Muscle of back (tissue), 13 donors: ENCODE measurements around the gene ARHGAP36. TPM values are rescaled to one million over a fixed set of nuclear protein-coding genes. Genes with fewer than 3 reads are reported as not detected.
A peak's percentile ranks its signal among the peaks of the same experiment; 100 is the strongest.

ENCODE experiments used
- DNase-seq, 3 donors: peaks; one replicate each; pipeline versions ENCODE4 v3.0.0 to v3.0.0-alpha.2; 2013
- long read RNA-seq, 9 donors: transcript quantifications; one replicate each; lab custom pipeline, GENCODE V29; 2026
- polyA plus RNA-seq, 10 donors: library from polyadenylated mRNA; unstranded; fragments of 120-200 nt; gene quantifications; one replicate each; pipeline ENCODE4 v1.2.1, GENCODE V29; 2013; ENCODE audit not compliant: insufficient read length in 10 of 10

The ARHGAP36 gene, protein sequence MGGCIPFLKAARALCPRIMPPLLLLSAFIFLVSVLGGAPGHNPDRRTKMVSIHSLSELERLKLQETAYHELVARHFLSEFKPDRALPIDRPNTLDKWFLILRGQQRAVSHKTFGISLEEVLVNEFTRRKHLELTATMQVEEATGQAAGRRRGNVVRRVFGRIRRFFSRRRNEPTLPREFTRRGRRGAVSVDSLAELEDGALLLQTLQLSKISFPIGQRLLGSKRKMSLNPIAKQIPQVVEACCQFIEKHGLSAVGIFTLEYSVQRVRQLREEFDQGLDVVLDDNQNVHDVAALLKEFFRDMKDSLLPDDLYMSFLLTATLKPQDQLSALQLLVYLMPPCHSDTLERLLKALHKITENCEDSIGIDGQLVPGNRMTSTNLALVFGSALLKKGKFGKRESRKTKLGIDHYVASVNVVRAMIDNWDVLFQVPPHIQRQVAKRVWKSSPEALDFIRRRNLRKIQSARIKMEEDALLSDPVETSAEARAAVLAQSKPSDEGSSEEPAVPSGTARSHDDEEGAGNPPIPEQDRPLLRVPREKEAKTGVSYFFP
- 100 to 1,000 TPM; 170 to 599 (median 395) TPM for polyA plus RNA-seq
- long read RNA-seq, donor 1, transcript ARHGAP36-203 (12 exons, 2,736 nt) = major isoform, 63 of 158 reads
- long read RNA-seq, donor 1, partial matches to known transcripts = 73 of 158 reads
- long read RNA-seq, donor 1, other reads (novel, unspliced or antisense) = 20 of 158 reads
- long read RNA-seq, donor 2, transcript ARHGAP36-203 (12 exons, 2,736 nt) = major isoform, 68 of 121 reads
- long read RNA-seq, donor 2, partial matches to known transcripts = 35 of 121 reads
- long read RNA-seq, donor 2, other reads (novel, unspliced or antisense) = 18 of 121 reads
- long read RNA-seq, donor 3 = 0 reads
- long read RNA-seq, donor 4, transcript ARHGAP36-203 (12 exons, 2,736 nt) = major isoform, 31 of 95 reads
- long read RNA-seq, donor 4, partial matches to known transcripts = 54 of 95 reads
- long read RNA-seq, donor 4, other reads (novel, unspliced or antisense) = 10 of 95 reads
- long read RNA-seq, donor 5, transcript ARHGAP36-203 (12 exons, 2,736 nt) = major isoform, 60 of 92 reads
- long read RNA-seq, donor 5, partial matches to known transcripts = 9 of 92 reads
- long read RNA-seq, donor 5, other reads (novel, unspliced or antisense) = 19 of 92 reads
- long read RNA-seq, donor 6, transcript ARHGAP36-203 (12 exons, 2,736 nt) = major isoform, 73 of 270 reads
- long read RNA-seq, donor 6, partial matches to known transcripts = 191 of 270 reads
- long read RNA-seq, donor 6, other reads (novel, unspliced or antisense) = 5 of 270 reads
- long read RNA-seq, donor 7, transcript ARHGAP36-203 (12 exons, 2,736 nt) = major isoform, 35 of 154 reads
- long read RNA-seq, donor 7, partial matches to known transcripts = 97 of 154 reads
- long read RNA-seq, donor 7, other reads (novel, unspliced or antisense) = 21 of 154 reads
- long read RNA-seq, donor 8, transcript ARHGAP36-203 (12 exons, 2,736 nt) = major isoform, 13 of 33 reads
- long read RNA-seq, donor 8, partial matches to known transcripts = 20 of 33 reads
- long read RNA-seq, donor 8, other reads (novel, unspliced or antisense) = 0 of 33 reads
- long read RNA-seq, donor 9, transcript ARHGAP36-203 (12 exons, 2,736 nt) = major isoform, 6 of 23 reads
- long read RNA-seq, donor 9, partial matches to known transcripts = 17 of 23 reads
- long read RNA-seq, donor 9, other reads (novel, unspliced or antisense) = 0 of 23 reads

DNA sequence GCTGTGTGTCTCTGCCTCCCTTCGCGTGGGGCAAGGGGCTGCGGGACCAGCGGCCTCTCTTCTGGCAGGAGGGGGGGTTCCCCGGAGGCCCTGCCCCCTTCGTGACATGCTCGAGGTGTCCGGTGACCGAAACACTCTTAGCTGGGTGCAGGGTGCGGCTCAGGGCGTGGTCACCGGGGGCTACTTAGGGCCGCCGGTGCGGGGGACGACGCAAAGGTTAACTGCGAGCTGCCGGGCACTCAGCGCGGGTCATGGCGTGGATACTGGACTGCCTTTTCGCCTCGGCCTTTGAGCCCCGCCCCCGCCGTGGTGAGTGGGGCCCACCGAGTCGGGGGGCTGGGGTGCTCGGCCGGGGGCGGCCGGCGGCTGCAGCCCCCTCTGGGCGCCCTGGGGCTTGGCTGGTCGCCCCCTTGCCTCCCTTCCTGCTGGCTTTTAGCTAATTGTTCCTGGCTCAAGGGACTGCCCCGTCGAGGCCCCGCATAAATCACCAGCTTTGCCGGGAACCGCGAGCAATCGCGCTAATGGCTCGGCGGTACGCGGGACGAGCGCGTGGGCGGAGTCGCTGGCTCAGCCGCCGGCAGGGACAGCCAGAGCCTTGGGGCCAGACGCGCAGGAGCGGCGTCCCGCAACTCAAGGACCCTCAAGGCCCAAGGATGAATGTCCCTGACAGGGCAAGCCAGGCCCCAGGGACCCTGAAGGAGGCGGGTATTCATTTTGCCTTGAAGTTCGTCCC, at the start of gene ARHGAP36:
TSS of gene ARHGAP36 (plus strand) at position 211 of the 733 bp plus-strand sequence. CDS start 23,320 bp downstream, outside the sequence.
- peak; percentile 16 to 31 (median 30) for DNase-seq

DNA sequence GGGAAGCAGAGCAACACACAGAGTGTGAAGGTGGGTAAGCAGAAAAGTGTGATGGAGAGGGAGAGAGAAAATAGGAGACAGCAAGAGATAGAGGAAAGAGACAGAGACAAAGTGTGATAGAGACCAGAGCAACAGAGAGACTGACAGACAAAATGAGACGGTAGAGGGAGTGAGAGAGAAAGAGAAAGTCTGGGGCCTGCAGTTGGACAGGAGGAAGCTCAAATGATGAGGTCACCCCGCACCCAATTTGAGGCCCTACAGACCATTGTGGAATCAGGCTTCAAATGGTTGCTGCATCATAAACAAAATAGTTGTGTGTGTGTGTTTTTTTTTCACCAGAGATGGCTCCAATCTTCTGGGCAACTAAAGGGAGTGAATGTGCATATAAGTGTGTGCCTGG, 48.0 kb upstream of the ARHGAP36 start:
- no peak for DNase-seq

DNA sequence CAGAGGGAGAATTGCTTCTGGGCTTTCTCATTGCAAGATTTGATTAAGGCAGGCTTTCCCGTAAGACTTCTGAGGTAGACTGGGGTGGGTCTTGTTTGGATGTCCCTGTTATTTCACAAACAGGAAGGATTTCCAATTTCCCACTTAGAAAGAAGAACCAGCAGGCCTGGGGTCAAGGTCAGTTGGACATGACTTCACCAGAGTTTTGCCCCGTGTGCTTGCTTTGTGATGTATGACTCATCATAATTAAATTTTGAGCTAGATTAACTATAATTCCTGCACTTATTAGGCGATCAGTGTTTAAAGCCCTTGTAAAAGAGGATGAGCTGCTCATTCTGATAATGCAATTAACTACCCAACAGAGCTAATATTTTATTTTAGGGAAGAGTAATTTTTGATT, 32.8 kb upstream of the ARHGAP36 start:
- no peak for DNase-seq

- DNase-seq = no peak
Measured at GRCh38 chrX:131032354-131033230, 25.6 kb upstream of the ARHGAP36 start.

DNA sequence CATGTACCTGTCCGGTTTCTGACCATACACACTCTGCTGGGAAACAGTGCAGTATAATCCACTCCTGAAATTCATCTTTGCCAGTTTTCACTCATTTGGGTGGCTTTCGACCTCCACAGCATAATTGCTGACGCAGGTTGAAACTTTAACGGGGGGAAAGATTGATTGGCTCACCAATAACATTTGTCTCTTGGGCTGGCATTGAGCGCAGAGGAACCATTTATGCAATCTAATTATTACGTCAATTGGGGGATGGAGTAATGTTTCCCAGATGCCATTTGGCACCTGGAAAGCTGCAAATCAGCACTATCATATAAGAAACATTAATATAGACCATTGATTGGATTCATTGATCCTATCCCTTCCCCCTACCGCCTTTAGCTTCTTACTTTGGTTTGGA, 24.1 kb upstream of the ARHGAP36 start:
- DNase-seq = no peak

GRCh38 chrX:131040781-131041180, 17.4 kb upstream of the ARHGAP36 start:
- DNase-seq = no peak

DNA sequence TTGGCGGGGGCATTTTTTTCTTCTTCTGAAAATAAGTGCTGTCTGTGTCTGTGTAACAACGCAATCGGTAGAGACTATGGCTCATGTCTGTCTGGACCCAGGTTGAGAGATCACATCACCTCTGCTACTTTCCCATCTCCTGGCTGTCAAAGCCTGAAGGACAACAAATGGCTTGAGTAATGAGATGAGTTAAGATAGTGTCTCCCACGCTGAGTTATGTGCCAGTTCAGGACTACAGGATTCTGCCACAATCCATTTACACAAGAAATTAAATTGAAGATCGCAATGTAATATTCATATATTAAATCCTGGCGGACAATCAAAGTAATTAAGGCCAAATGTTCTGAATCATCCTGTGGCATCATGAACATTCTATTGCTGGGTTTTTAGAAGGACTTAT, 16.5 kb upstream of the ARHGAP36 start:
- no peak for DNase-seq

DNA sequence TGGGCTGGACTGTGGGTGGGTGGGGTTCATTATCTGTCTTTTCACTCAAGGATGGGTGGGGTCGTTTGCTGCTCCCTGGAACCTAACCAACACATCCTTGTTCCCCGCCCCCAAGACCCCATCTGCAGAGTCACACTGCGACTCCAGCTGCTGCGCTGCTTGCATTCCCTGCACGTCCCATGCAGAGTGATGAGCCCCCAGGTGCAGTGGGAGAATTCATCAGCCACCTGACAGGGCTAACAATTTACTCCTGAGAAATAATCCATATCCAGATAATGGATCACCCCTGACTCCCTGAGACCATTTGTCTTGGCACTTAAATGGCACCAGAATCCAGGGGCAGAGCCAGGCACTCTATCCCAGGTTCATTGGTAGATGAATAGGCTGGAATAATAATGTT, 12.4 kb upstream of the ARHGAP36 start:
- DNase-seq = no peak

DNA sequence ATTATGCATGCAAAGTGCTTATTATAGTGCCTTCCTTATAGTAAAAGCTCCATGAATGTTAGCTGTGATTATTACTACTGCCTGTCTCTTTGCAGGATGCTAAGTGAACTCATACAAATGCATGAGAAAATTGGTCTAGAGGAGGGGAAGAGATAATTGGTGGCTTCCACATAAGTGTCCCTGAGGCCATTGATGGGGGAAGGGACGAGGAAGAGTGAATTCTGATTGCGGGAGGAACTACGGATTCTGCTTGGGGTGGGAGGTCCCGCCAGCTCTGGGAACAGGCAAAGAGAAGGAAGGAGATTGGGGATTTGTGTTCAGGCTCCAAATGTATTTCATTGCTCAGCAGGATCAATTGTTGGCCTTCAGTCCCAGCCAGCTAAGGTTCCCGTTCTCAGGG, 11.6 kb upstream of the ARHGAP36 start:
- DNase-seq = peak in 1 of 3 donors; percentile 13

DNA sequence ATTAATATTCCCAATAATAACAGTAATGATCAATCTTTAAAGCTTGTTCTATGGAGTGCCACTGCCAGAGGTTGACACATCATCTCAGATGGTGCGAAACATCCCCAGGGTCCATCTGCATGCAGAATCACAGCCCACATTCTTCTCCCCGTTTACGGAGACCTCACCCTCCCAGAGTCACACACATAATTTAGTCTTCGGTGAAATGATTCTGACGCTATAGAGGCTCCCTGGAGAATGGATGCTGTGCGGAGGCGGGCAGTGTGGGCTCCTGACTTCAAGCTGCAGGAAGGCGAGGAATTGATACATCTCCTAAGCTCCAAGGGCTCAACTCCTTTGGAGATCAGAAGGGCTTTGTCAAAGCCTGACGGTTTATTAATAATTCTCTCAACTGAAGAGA, 11.0 kb upstream of the ARHGAP36 start:
- DNase-seq = no peak

GRCh38 chrX:131053076-131053475, 5.1 kb upstream of the ARHGAP36 start:
- DNase-seq = no peak

- DNase-seq = no peak
Measured at GRCh38 chrX:131054906-131055305, 3.2 kb upstream of the ARHGAP36 start.

GRCh38 chrX:131057706-131058105, 440 bp upstream of the ARHGAP36 start:
- no peak for DNase-seq

DNA sequence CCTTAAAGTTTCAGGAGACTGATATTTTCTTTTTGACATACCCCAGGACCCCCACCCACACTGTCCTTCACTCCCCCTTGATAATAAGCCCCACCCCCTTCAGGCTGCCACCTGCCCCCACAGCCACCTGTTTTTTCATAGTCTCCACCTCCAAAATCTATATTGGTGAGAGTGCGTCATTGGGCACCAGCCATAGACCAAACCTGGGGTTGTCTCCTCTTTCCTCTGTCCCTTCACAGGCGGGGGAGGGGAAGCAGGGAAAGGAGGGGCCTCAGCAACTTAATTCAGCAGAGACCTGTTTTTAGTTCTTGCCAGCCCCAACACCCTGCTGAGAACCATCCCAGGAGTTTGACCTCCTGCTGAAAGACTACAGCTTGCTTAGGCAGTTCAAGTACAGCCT, 1.1 kb downstream of the ARHGAP36 start:
- peak in 1 of 3 donors; percentile 39 for DNase-seq

DNA sequence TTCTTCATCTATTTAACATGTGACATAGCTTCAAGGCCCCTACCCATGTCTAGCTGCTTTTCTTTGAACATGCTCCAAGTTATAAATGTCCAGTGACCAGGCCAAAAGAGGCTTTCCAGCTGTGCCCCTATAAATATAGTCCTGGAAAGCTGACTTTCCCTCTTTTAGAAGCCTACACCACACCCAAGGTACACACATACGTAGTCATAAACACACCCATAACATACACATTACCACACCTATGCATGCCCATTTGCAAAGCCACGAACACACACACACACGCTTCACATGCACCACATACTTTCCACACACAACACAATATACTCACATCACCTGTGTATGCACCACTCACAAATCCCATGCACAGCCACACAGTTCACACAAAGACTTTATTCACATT, 2.0 kb downstream of the ARHGAP36 start:
- DNase-seq = no peak

GRCh38 chrX:131061306-131061705, 3.2 kb downstream of the ARHGAP36 start:
- DNase-seq = no peak

- no peak for DNase-seq
Measured at GRCh38 chrX:131063613-131064012, 5.5 kb downstream of the ARHGAP36 start.

GRCh38 chrX:131066237-131066636, 8.1 kb downstream of the ARHGAP36 start:
- DNase-seq = no peak

- no peak for DNase-seq
Measured at GRCh38 chrX:131067216-131067615, 9.1 kb downstream of the ARHGAP36 start.
